Activated T-helper 17 cell treated with anti-CD3 and anti-CD28 coated beads, Interleukin-2, amount 50 U/mL, for 72 hours (primary cell): ENCODE measurements around the gene SORCS2. TPM values are rescaled to one million over a fixed set of nuclear protein-coding genes. Genes with fewer than 3 reads are reported as not detected.

ENCODE experiments used
- ATAC-seq: fragments of 150-1000 bp; cut with Tn5 transposase; replicated peaks from 2 replicates; pipeline ENCODE4 v1.10.0; 2021; ENCODE audit warnings: mild to moderate bottlenecking, moderate library complexity
- H3K27ac Mint-ChIP-seq: one replicate; pipeline ENCODE4 v1.8.0; 2022; ENCODE audit warnings: mixed read lengths
- H3K27me3 Mint-ChIP-seq: one replicate; pipeline ENCODE4 v1.8.0; 2022; ENCODE audit warnings: mixed read lengths
- H3K36me3 Mint-ChIP-seq: one replicate; pipeline ENCODE4 v1.8.0; 2022; ENCODE audit warnings: low read depth, mild to moderate bottlenecking, mixed read lengths
- H3K4me1 Mint-ChIP-seq: one replicate; pipeline ENCODE4 v1.8.0; 2022; ENCODE audit warnings: mixed read lengths
- H3K4me3 Mint-ChIP-seq: one replicate; pipeline ENCODE4 v1.8.0; 2022; ENCODE audit warnings: mild to moderate bottlenecking, mixed read lengths
- H3K9me3 Mint-ChIP-seq: one replicate; pipeline ENCODE4 v1.8.0; 2022; ENCODE audit warnings: mixed read lengths
- total RNA-seq, 2 donors: library from RNA; stranded (reverse); gene quantifications; one replicate each; pipeline ENCODE4 v1.2.3, GENCODE V29; 2022

The SORCS2 gene
- total RNA-seq, 2 donors from 2014 or later = 0.04 to 0.26 TPM

DNA sequence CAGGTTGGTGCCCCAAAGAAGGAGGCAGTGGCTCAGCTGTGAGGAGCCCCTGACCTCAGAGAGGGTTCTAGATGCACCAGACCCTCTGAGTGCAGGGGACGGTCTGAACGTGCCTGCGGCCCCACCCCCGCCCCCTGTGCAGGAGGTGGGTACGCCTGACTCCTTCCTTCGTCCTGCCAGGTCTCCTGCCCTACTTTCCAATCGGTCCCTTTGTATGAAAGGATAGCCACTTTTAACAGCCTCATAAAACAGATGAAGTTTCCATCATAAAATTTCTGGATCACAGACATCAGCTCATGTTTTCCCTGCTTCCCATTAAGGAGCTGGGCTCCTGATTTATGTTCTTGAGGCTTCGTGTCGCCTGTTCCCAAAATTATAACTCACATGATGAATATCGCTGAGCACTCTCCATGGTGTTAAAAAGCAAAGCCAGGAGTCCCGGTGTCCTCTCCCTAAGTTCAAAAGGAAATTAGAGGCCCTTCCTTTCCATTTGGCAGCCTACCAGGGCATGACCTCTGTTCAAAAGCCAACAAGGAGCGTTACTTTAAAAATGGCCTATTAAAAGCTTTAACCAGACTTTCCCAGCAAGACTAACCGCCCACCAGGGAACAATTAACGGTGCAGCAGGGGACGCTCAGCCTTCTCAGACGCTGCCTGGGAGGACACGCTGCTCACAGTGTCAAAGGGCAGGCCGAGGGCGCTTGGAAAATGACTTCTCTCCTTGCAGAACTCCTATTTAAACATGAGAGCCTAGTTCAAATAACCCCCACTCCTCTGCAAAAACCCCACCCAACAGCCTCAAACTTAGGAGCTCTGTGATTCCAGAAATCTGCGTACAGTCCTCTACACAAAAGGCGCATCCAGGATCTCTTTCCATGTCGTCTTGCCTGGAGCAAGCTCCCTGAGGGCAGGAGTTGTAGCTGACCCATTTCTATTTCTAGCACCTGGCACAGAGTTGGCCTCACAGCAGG is 565.4 kb downstream of the SORCS2 start:
- Mint-ChIP-seq H3K9me3 (no peaks in the 10 kb centered on the region), H3K36me3 (peaks cover 7% of the 10 kb centered on the region), H3K4me1 (peaks cover 9% of the 10 kb centered on the region), H3K27ac (peak overlapping the region; percentile 95), H3K4me3 (peak overlapping the region; percentile 86), H3K27me3 (no peaks in the 10 kb centered on the region)
- no peak for ATAC-seq

GRCh38 chr4:7758476-7758875 is 566.1 kb downstream of the SORCS2 start:
- H3K27me3 Mint-ChIP-seq = no peaks in the 10 kb centered on the region
- no peak for ATAC-seq
- H3K4me1 Mint-ChIP-seq = peaks cover 9% of the 10 kb centered on the region
- H3K27ac Mint-ChIP-seq = peak overlapping the region; percentile 95
- H3K9me3 Mint-ChIP-seq = no peaks in the 10 kb centered on the region
- peaks cover 11% of the 10 kb centered on the region for H3K36me3 Mint-ChIP-seq
- peak overlapping the region; percentile 86 for H3K4me3 Mint-ChIP-seq

- peak overlapping the region; percentile 86 for H3K4me3 Mint-ChIP-seq
- H3K9me3 Mint-ChIP-seq = no peaks in the 10 kb centered on the region
- H3K27ac Mint-ChIP-seq = peak overlapping the region; percentile 95
- H3K27me3 Mint-ChIP-seq = no peaks in the 10 kb centered on the region
- H3K36me3 Mint-ChIP-seq = peaks cover 18% of the 10 kb centered on the region
- peak; percentile 92 for ATAC-seq
- H3K4me1 Mint-ChIP-seq = peaks cover 9% of the 10 kb centered on the region
These were observed 566.9 kb downstream of the SORCS2 start for GRCh38 chr4:7759216-7759615.

GRCh38 chr4:7759635-7760034 is 567.3 kb downstream of the SORCS2 start:
- Mint-ChIP-seq H3K36me3 (peaks cover 22% of the 10 kb centered on the region), H3K9me3 (no peaks in the 10 kb centered on the region), H3K27ac (peak overlapping the region; percentile 95), H3K27me3 (no peaks in the 10 kb centered on the region), H3K4me3 (peak overlapping the region; percentile 86), H3K4me1 (peaks cover 9% of the 10 kb centered on the region)
- peak; percentile 30 for ATAC-seq

DNA sequence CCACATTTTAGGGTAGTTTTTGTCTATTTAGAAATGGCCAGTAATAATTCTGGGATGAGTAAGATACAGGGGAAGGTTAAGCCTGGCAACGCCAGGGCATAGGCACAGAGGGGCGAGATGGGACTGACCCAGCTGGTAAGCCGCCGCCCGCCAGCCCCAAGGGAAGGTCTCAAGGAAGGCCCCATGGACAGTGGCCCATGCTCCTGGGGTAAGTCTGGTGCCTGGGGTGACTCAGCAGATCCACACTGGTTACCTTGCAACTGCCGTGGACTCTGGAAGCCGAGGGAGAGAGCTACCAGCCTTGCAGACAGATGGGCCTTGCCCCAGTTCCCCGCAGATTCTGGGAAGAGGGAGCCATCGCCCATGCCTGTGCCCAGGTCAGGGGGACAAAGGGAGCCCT is 567.9 kb downstream of the SORCS2 start:
- Mint-ChIP-seq H3K27me3 (no peaks in the 10 kb centered on the region), H3K4me3 (peak overlapping the region; percentile 86), H3K4me1 (peaks cover 9% of the 10 kb centered on the region), H3K9me3 (no peaks in the 10 kb centered on the region), H3K27ac (peak overlapping the region; percentile 95), H3K36me3 (peaks cover 22% of the 10 kb centered on the region)
- no peak for ATAC-seq

GRCh38 chr4:7760706-7761105 is 568.4 kb downstream of the SORCS2 start:
- no peak overlapping the region for H3K27ac Mint-ChIP-seq
- no peak overlapping the region for H3K4me3 Mint-ChIP-seq
- H3K9me3 Mint-ChIP-seq = no peaks in the 10 kb centered on the region
- H3K36me3 Mint-ChIP-seq = peaks cover 22% of the 10 kb centered on the region
- peaks cover 9% of the 10 kb centered on the region for H3K4me1 Mint-ChIP-seq
- no peaks in the 10 kb centered on the region for H3K27me3 Mint-ChIP-seq
- ATAC-seq = no peak

DNA sequence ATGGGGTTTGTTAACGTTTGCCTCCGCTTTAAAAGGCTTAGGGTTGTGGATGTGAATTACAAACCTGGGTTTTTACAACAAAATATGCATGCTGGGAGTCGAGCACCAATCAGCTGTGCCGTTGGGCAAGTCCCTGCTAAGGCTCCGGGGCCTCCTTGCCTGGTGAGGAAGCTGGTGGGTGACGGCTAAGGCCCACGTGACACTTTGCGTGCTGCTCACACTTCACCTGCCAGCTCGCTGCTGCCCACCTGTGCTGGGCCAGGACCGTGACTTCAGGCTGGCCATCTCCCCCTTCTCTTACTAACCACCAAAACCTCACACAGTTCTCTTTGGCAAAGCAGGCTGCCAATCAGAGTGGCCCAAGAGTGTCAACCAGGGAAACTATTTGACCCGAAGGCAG is 569.0 kb downstream of the SORCS2 start:
- no peak overlapping the region for H3K27ac Mint-ChIP-seq
- H3K9me3 Mint-ChIP-seq = no peaks in the 10 kb centered on the region

GRCh38 chr4:7761720-7762119 is 569.4 kb downstream of the SORCS2 start:
- Mint-ChIP-seq H3K27me3 (no peaks in the 10 kb centered on the region), H3K4me3 (no peak overlapping the region), H3K36me3 (peaks cover 22% of the 10 kb centered on the region), H3K9me3 (no peaks in the 10 kb centered on the region), H3K27ac (peak overlapping the region; percentile 50), H3K4me1 (peaks cover 9% of the 10 kb centered on the region)
- peak; percentile 43 for ATAC-seq

More for the DNA sequence above, 569.0 kb downstream of the SORCS2 start:
- ATAC-seq = no peak
- peaks cover 9% of the 10 kb centered on the region for H3K4me1 Mint-ChIP-seq
- no peaks in the 10 kb centered on the region for H3K27me3 Mint-ChIP-seq
- H3K36me3 Mint-ChIP-seq = peaks cover 22% of the 10 kb centered on the region
- no peak overlapping the region for H3K4me3 Mint-ChIP-seq

DNA sequence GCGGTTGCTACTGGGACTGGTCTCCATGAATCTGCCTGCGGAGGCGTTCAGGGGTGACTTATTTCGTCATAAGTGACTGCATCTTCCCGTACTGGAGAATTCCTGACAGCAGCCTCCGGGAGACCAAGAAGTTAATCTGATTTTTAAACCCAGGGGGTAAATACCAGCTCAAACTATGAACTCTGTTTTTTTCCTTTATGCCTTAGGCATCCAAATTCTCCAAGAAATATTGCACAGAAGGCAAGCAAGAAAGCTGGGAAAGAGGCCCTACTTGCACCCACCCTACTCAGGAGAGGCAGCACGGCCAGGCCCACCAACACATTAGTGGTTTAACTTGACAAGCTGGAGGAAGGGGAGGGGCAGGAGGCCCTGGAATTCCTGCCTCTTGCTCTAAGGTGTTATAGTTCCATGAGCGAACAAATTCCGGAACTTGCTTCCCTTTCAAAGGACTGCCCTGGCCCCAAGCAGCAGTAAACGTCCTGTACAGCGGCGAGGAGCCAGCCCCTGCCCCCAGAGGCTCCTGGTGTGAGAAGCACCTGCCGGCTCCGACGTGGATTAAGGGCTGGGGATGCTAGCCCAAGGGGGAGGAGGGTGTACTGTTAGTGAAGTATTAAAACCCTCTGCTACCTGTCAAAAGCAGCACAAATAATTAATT is 570.2 kb downstream of the SORCS2 start:
- Mint-ChIP-seq H3K27ac (peak overlapping the region; percentile 50), H3K27me3 (no peaks in the 10 kb centered on the region), H3K4me3 (no peak overlapping the region), H3K4me1 (peaks cover 9% of the 10 kb centered on the region), H3K9me3 (no peaks in the 10 kb centered on the region), H3K36me3 (peaks cover 23% of the 10 kb centered on the region)
- no peak for ATAC-seq

GRCh38 chr4:7763106-7763505 is 570.8 kb downstream of the SORCS2 start:
- Mint-ChIP-seq H3K9me3 (no peaks in the 10 kb centered on the region), H3K4me1 (peaks cover 9% of the 10 kb centered on the region), H3K4me3 (no peak overlapping the region), H3K27ac (no peak overlapping the region), H3K36me3 (peaks cover 29% of the 10 kb centered on the region), H3K27me3 (no peaks in the 10 kb centered on the region)
- ATAC-seq = no peak

GRCh38 chr4:7763788-7764187 is 571.5 kb downstream of the SORCS2 start:
- no peak for ATAC-seq
- H3K27ac Mint-ChIP-seq = no peak overlapping the region
- no peak overlapping the region for H3K4me3 Mint-ChIP-seq
- no peaks in the 10 kb centered on the region for H3K9me3 Mint-ChIP-seq
- H3K36me3 Mint-ChIP-seq = peaks cover 36% of the 10 kb centered on the region
- H3K4me1 Mint-ChIP-seq = peaks cover 9% of the 10 kb centered on the region
- no peaks in the 10 kb centered on the region for H3K27me3 Mint-ChIP-seq

- Mint-ChIP-seq H3K27me3 (no peaks in the 10 kb centered on the region), H3K4me1 (peaks cover 5% of the 10 kb centered on the region), H3K4me3 (no peak overlapping the region), H3K9me3 (no peaks in the 10 kb centered on the region), H3K36me3 (peaks cover 42% of the 10 kb centered on the region), H3K27ac (no peak overlapping the region)
- no peak for ATAC-seq
These were observed 572.1 kb downstream of the SORCS2 start for GRCh38 chr4:7764466-7764865.

DNA sequence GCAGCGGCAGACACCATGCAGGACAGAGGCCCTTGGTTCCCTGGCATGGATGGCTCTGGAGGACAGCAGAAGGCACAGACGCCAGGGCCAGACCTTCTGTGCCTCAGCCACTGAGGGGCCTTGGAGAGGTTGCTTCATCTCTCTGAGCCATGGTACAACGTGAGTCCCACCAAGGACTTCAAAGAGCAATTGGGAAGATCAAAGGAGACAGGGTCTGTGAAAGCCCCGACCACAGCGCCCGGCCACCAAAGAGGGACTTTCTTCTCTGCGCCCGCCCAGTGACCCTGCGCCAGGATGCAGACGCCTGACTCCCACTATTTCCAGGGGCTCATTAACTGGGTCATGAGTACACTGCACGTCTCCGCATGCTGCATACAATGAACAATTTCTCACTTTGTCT is 573.3 kb downstream of the SORCS2 start:
- H3K36me3 Mint-ChIP-seq = peaks cover 52% of the 10 kb centered on the region
- H3K4me3 Mint-ChIP-seq = no peak overlapping the region
- no peaks in the 10 kb centered on the region for H3K9me3 Mint-ChIP-seq
- H3K4me1 Mint-ChIP-seq = peaks cover 5% of the 10 kb centered on the region
- ATAC-seq = no peak
- H3K27me3 Mint-ChIP-seq = no peaks in the 10 kb centered on the region
- H3K27ac Mint-ChIP-seq = peak overlapping the region; percentile 23

GRCh38 chr4:7766086-7766485 is 573.7 kb downstream of the SORCS2 start:
- no peaks in the 10 kb centered on the region for H3K27me3 Mint-ChIP-seq
- H3K27ac Mint-ChIP-seq = no peak overlapping the region
- H3K36me3 Mint-ChIP-seq = peaks cover 53% of the 10 kb centered on the region
- H3K4me1 Mint-ChIP-seq = peaks cover 9% of the 10 kb centered on the region
- no peak for ATAC-seq
- no peak overlapping the region for H3K4me3 Mint-ChIP-seq
- no peaks in the 10 kb centered on the region for H3K9me3 Mint-ChIP-seq
